ENCODE results near the gene VASP.

VASP gene

DNA sequence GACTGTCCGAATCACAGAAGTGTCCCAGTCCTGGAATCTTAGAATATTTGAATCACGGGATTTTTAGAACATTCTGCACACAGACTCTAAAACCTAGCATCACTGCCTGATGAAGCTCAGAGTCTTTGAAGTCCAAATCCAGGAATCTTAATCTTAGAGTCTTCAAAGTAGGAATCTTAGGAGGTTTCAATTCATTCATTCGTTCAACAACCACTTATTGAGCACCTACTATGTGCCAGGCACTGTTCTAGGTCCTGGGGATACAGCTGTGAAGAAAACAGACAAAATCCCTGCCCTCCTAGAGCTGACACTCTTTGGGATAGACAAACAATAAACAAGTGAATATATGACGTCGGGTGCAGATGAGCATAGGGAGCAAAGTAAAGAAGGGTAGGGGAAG is 12.1 kb upstream of the VASP start:
- H3K27ac ChIP-seq (ENCODE audit: low read length) = no peak overlapping the region
- no peaks in the 10 kb centered on the region for H3K79me2 ChIP-seq (ENCODE audit: low read length)
- H3K4me3 ChIP-seq (ENCODE audit: low read length) = no peak overlapping the region
- H3K4me1 ChIP-seq (ENCODE audit: low read length) = peaks cover 9% of the 10 kb centered on the region
- no peak overlapping the region for H3K9ac ChIP-seq (ENCODE audit: low read length)
- no peak overlapping the region for H2AFZ ChIP-seq (ENCODE audit: low read length)
- H3K4me2 ChIP-seq (ENCODE audit: low read depth, low read length) = no peak overlapping the region
- H3K36me3 ChIP-seq (replicated peaks; ENCODE audit: insufficient read depth, low read length) = no peaks in the 10 kb centered on the region
- TF ChIP-seq EZH2 (optimal IDR thresholded peaks at IDR 0.05; ENCODE audit: low read depth, low read length) = no peak
- TF ChIP-seq, protein P1, sequence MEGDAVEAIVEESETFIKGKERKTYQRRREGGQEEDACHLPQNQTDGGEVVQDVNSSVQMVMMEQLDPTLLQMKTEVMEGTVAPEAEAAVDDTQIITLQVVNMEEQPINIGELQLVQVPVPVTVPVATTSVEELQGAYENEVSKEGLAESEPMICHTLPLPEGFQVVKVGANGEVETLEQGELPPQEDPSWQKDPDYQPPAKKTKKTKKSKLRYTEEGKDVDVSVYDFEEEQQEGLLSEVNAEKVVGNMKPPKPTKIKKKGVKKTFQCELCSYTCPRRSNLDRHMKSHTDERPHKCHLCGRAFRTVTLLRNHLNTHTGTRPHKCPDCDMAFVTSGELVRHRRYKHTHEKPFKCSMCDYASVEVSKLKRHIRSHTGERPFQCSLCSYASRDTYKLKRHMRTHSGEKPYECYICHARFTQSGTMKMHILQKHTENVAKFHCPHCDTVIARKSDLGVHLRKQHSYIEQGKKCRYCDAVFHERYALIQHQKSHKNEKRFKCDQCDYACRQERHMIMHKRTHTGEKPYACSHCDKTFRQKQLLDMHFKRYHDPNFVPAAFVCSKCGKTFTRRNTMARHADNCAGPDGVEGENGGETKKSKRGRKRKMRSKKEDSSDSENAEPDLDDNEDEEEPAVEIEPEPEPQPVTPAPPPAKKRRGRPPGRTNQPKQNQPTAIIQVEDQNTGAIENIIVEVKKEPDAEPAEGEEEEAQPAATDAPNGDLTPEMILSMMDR (IDR thresholded peaks at IDR 0.05; ENCODE audit: low read length) = no peak
- no peak for TF ChIP-seq EZH2phosphoT487 (IDR thresholded peaks at IDR 0.05; ENCODE audit: low read length)
- H3F3A ChIP-seq (ENCODE audit: insufficient read depth, low read length) = no peaks in the 10 kb centered on the region; the same call in 1 of the 2 replicates
- no peaks in the 10 kb centered on the region for H4K20me1 ChIP-seq (ENCODE audit: insufficient read depth, low read length)
- H3K9me3 ChIP-seq (replicated peaks; ENCODE audit: insufficient read depth, low read length) = no peaks in the 10 kb centered on the region
- no peaks in the 10 kb centered on the region for H3K9me2 ChIP-seq (replicated peaks; ENCODE audit: insufficient read depth, low read length)
- DNase-seq = no peak
- H3K27me3 ChIP-seq (replicated peaks; ENCODE audit: insufficient read depth, low read length) = peaks cover 68% of the 10 kb centered on the region

DNA sequence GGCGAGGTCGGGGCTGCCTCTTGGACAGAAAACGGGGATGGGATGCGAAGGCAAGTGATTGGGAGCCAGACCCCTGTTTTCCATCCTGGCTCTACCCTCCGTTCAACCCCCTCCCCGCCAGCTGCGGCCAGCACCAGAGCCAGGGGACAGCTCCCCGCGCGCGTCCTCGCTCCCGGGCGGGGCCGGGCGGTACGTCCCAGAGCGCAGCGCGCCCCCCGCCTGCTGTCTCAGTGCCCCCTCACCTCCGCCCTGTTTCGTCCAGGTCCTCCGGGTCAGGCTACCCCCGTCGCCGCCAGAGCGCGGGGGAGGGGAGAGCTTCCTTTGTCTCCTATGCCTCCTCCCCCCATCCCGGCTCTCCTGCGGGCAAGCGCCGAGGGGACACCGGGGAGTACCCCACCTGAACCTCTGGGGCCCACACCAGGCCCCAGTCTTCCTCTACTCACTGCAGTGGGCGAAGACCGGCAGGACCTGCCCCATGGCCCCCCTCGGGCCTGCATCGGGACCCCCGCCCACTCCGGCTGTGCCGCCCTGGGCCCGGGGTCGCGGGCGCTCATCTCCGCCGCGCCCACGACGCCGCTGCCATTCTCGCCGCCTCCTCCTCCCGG is 10.8 kb upstream of the VASP start:
- TF ChIP-seq, protein P1 (IDR thresholded peaks at IDR 0.05; ENCODE audit: low read length) = no peak
- TF ChIP-seq EZH2 (optimal IDR thresholded peaks at IDR 0.05; ENCODE audit: low read depth, low read length) (no peak), EZH2phosphoT487 (IDR thresholded peaks at IDR 0.05; ENCODE audit: low read length) (no peak)
- Histone ChIP-seq H3K4me2 (ENCODE audit: low read depth, low read length) (peak overlapping the region; percentile 99), H3F3A (ENCODE audit: insufficient read depth, low read length) (no peaks in the 10 kb centered on the region; the same call in 1 of the 2 replicates), H3K4me1 (ENCODE audit: low read length) (peaks cover 9% of the 10 kb centered on the region), H3K36me3 (replicated peaks; ENCODE audit: insufficient read depth, low read length) (no peaks in the 10 kb centered on the region), H2AFZ (ENCODE audit: low read length) (0 out of 2 replicates have a peak overlapping the region, but pooled peaks have one; percentile 12), H4K20me1 (ENCODE audit: insufficient read depth, low read length) (no peaks in the 10 kb centered on the region), H3K9me2 (replicated peaks; ENCODE audit: insufficient read depth, low read length) (no peaks in the 10 kb centered on the region), H3K79me2 (ENCODE audit: low read length) (no peaks in the 10 kb centered on the region), H3K27ac (ENCODE audit: low read length) (no peak overlapping the region), H3K4me3 (ENCODE audit: low read length) (peak overlapping the region; percentile 61), H3K27me3 (replicated peaks; ENCODE audit: insufficient read depth, low read length) (peaks cover 68% of the 10 kb centered on the region), H3K9ac (ENCODE audit: low read length) (no peak overlapping the region), H3K9me3 (replicated peaks; ENCODE audit: insufficient read depth, low read length) (no peaks in the 10 kb centered on the region)
- DNase-seq = peak; percentile 42

DNA sequence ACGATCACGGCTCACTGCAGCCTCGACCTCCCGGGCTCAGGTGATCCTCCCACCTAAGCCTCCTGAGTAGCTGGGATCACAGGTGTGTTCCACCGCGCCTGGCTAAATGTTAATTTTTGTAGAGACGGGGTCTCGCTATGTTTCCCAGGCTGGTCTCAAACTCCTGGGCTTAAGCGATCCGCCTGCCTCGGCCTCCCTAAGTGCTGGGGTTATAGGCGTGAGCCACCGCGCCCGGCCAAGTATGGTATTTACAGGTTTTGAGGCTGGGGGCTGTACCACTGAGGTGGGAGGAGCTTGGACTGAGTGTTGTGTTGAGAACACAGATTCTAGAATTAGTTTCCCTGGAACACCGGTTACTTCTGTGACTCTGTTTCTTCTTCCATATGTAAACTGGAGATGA is 9.5 kb upstream of the VASP start:
- no peaks in the 10 kb centered on the region for H3K9me2 ChIP-seq (replicated peaks; ENCODE audit: insufficient read depth, low read length)
- peaks cover 9% of the 10 kb centered on the region for H3K4me1 ChIP-seq (ENCODE audit: low read length)
- no peak overlapping the region for H3K4me3 ChIP-seq (ENCODE audit: low read length)
- H3F3A ChIP-seq (ENCODE audit: insufficient read depth, low read length) = no peaks in the 10 kb centered on the region; the same call in 1 of the 2 replicates
- no peak overlapping the region for H3K27ac ChIP-seq (ENCODE audit: low read length)
- DNase-seq = no peak
- H2AFZ ChIP-seq (ENCODE audit: low read length) = no peak overlapping the region
- peaks cover 62% of the 10 kb centered on the region for H3K27me3 ChIP-seq (replicated peaks; ENCODE audit: insufficient read depth, low read length)
- TF ChIP-seq EZH2 (optimal IDR thresholded peaks at IDR 0.05; ENCODE audit: low read depth, low read length) (no peak), EZH2phosphoT487 (IDR thresholded peaks at IDR 0.05; ENCODE audit: low read length) (no peak)
- TF ChIP-seq, protein P1 (IDR thresholded peaks at IDR 0.05; ENCODE audit: low read length) = no peak
- no peak overlapping the region for H3K9ac ChIP-seq (ENCODE audit: low read length)
- no peaks in the 10 kb centered on the region for H3K9me3 ChIP-seq (replicated peaks; ENCODE audit: insufficient read depth, low read length)
- no peaks in the 10 kb centered on the region for H3K79me2 ChIP-seq (ENCODE audit: low read length)
- no peaks in the 10 kb centered on the region for H3K36me3 ChIP-seq (replicated peaks; ENCODE audit: insufficient read depth, low read length)
- no peaks in the 10 kb centered on the region for H4K20me1 ChIP-seq (ENCODE audit: insufficient read depth, low read length)
- no peak overlapping the region for H3K4me2 ChIP-seq (ENCODE audit: low read depth, low read length)

Data from MM.1S (cell line).